Peyer's patch (tissue), 4 donors: ENCODE measurements around the gene ABCA9. TPM values are rescaled to one million over a fixed set of nuclear protein-coding genes. Genes with fewer than 3 reads are reported as not detected.
"Not testable (repeated sequence)": the region's sequence is repeated elsewhere in the genome, so short reads cannot be mapped to it uniquely, and the experiment has no call there.

Experiments used
- DNase-seq, 3 donors: peaks; one replicate each; pipeline ENCODE4 v3.0.0-alpha.2; 2017 to 2019
- H3K27ac ChIP-seq, 4 donors: fragments of 200-600 bp; sonication (generic); one replicate each; pipeline ENCODE4 v1.5.1; 2016 to 2019
- H3K27me3 ChIP-seq, 2 donors: fragments of 200-600 bp; sonication (generic); one replicate each; pipeline ENCODE4 v1.5.1; 2019
- H3K36me3 ChIP-seq, 3 donors: fragments of 200-600 bp; sonication (generic); one replicate each; pipeline ENCODE4 v1.5.1; 2016 to 2019
- H3K4me1 ChIP-seq, 4 donors: fragments of 200-600 bp; sonication (generic); one replicate each; pipeline ENCODE4 v1.5.1; 2016 to 2019
- H3K4me3 ChIP-seq, 4 donors: fragments of 200-600 bp; sonication (generic); 1 replicate in 3 of 4; 2 replicates in 1 of 4; pipeline ENCODE4 v1.5.1; 2016 to 2019; ENCODE audit warnings: mild to moderate bottlenecking in 1 of 4
- H3K9me3 ChIP-seq, 4 donors: fragments of 200-600 bp; sonication (generic); one replicate each; pipeline ENCODE4 v1.5.1; 2016 to 2019; ENCODE audit warnings: mild to moderate bottlenecking in 1 of 4
- CTCF ChIP-seq, 6 experiments: fragments of 450-650 bp in 4 of 6; fragments of 200-600 bp in 2 of 6; sonication (generic) in 1 of 6; IDR thresholded peaks; one replicate each; pipeline ENCODE4 v1.5.1; 2017 to 2019; ENCODE audit warnings: antibody characterized with exemption in 6 of 6, mild to moderate bottlenecking in 3 of 6, moderate library complexity in 1 of 6
- POLR2A ChIP-seq, 2 donors: fragments of 450-650 bp; IDR thresholded peaks; one replicate each; pipeline ENCODE4 v1.5.1; 2017; ENCODE audit warnings: antibody characterized with exemption in 2 of 2, mild to moderate bottlenecking in 2 of 2, moderate library complexity in 2 of 2
- total RNA-seq, 4 donors: library from RNA; depleted of rRNA; stranded (reverse); fragments of >200 nt; gene quantifications; one replicate each; pipeline ENCODE4 v1.1.0, GENCODE V29; 2016

ABCA9 gene
- total RNA-seq, 4 donors from 2014 or later, result 8.6 to 35.9 (median 20.6) TPM

- Histone ChIP-seq H3K4me1 (no peaks in the 10 kb centered on the region), H3K36me3 (no peaks in the 10 kb centered on the region), H3K27ac (no peak overlapping the region), H3K9me3 (no peaks in the 10 kb centered on the region), H3K27me3 (no peaks in the 10 kb centered on the region), H3K4me3 (peak overlapping the region in 2 of 4 donors; percentile 24 to 31)
- DNase-seq, result no peak
- no peak for TF ChIP-seq POLR2A (IDR thresholded peaks at IDR 0.05)
- TF ChIP-seq CTCF (IDR thresholded peaks at IDR 0.05), result no peak
Measured at GRCh38 chr17:68953340-68953997, 107.3 kb downstream of the ABCA9 start.

DNA sequence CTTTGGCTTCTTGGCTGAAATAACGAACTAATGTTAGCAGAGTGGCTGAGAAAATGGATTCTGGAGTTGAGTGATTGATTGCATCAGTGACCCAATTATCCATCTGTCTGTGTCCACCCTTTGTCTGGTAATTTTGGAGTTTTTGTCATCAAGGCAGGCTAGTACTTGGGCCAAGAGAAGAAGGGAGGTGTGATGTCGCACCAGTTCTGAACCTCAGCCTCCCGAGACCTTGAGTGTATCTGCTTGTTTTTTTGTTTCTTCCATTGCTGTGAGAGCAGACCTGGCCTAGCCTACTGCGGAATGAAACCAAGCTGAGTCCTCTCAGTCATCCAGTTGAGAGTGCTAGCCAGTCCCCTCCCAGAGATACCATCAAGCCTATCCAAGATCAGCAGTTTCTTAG lies 110.0 kb downstream of the ABCA9 start:
- Histone ChIP-seq H3K27me3 (no peaks in the 10 kb centered on the region), H3K27ac (no peak overlapping the region), H3K36me3 (no peaks in the 10 kb centered on the region), H3K4me1 (no peaks in the 10 kb centered on the region), H3K9me3 (no peaks in the 10 kb centered on the region), H3K4me3 (no peak overlapping the region)
- no peak for TF ChIP-seq POLR2A (IDR thresholded peaks at IDR 0.05)
- TF ChIP-seq CTCF (IDR thresholded peaks at IDR 0.05), result no peak
- DNase-seq, result no peak

GRCh38 chr17:68947868-68948267 lies 112.9 kb downstream of the ABCA9 start:
- H3K4me3 ChIP-seq, H3K36me3 ChIP-seq, DNase-seq, H3K27ac ChIP-seq, H3K9me3 ChIP-seq, H3K4me1 ChIP-seq, H3K27me3 ChIP-seq: not testable (repeated sequence)

DNA sequence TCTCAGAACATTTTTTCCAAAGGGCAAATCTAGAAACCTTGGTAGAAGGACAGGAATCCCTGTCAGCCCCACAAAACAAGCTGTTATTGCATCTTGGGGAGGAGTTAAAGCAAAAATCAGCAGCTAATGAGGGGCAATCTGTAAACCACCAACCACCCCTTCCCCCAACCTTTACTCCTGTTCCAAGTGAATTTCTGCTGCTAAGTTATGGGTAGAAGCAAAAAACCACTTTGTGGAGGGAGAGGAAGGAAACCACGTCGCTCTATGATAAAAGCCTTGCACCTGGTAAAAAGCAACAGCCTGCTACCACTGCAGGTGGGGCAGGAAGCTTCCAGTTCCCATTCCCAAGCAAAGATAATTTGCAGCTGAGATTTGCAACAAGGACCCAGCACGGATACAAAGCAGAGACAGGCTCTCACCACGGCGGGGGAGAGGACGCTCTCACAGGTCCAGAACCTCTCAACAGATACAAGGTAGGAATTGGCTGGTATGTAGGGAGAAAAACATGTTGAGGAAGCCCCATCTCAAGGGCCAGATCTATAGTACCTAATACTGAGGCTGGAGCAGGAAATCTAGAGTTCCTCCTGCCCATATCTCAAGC lies 116.2 kb downstream of the ABCA9 start:
- Histone ChIP-seq H3K27me3 (no peaks in the 10 kb centered on the region), H3K4me3 (no peak overlapping the region), H3K27ac (no peak overlapping the region), H3K4me1 (no peaks in the 10 kb centered on the region), H3K9me3 (no peaks in the 10 kb centered on the region), H3K36me3 (no peaks in the 10 kb centered on the region)
- DNase-seq, result no peak
- TF ChIP-seq CTCF (IDR thresholded peaks at IDR 0.05) (no peak), POLR2A (IDR thresholded peaks at IDR 0.05) (no peak)

GRCh38 chr17:68943812-68944182 lies 116.9 kb downstream of the ABCA9 start:
- not testable (repeated sequence) for H3K27me3 ChIP-seq, H3K36me3 ChIP-seq, H3K27ac ChIP-seq, H3K9me3 ChIP-seq, H3K4me1 ChIP-seq, H3K4me3 ChIP-seq, DNase-seq

GRCh38 chr17:68943123-68943811 lies 117.5 kb downstream of the ABCA9 start:
- Histone ChIP-seq H3K36me3 (no peaks in the 10 kb centered on the region), H3K27ac (no peak overlapping the region), H3K4me3 (no peak overlapping the region), H3K4me1 (no peaks in the 10 kb centered on the region), H3K27me3 (no peaks in the 10 kb centered on the region), H3K9me3 (no peaks in the 10 kb centered on the region)
- no peak for DNase-seq
- TF ChIP-seq CTCF (IDR thresholded peaks at IDR 0.05), result no peak
- no peak for TF ChIP-seq POLR2A (IDR thresholded peaks at IDR 0.05)
